GM18502 (cell line): ENCODE results near the gene PDE6A.

ENCODE experiments used
- ATAC-seq: cut with Tn5 transposase; IDR thresholded peaks from one replicate; pipeline ENCODE4 v1.9.1; 2021; ENCODE audit warnings: mild to moderate bottlenecking; ENCODE audit not compliant: unreplicated experiment, poor library complexity

The PDE6A gene

DNA sequence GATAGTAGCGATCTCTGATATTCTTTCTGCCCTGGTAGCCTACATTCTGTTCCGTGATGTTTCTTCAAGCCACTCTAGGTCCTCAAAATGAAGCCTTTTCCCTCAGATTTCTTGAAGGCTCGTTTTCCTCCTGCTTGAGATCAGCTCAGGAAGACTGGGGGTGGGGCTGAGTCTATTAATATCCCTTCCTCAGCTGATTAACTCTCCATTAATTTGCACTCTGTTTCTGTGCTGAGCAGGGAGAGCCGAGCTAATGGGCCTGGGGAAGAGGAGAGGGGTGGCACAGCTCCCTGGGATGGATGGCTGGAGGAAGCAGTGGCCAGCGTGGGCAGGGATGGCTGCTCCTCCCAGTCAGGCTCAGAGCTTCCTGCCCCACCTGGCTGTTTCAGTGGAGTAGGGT, 121.2 kb downstream of the PDE6A start:
- ATAC-seq = no peak

- ATAC-seq = no peak
Measured at GRCh38 chr5:149822301-149822700, 122.3 kb downstream of the PDE6A start.

DNA sequence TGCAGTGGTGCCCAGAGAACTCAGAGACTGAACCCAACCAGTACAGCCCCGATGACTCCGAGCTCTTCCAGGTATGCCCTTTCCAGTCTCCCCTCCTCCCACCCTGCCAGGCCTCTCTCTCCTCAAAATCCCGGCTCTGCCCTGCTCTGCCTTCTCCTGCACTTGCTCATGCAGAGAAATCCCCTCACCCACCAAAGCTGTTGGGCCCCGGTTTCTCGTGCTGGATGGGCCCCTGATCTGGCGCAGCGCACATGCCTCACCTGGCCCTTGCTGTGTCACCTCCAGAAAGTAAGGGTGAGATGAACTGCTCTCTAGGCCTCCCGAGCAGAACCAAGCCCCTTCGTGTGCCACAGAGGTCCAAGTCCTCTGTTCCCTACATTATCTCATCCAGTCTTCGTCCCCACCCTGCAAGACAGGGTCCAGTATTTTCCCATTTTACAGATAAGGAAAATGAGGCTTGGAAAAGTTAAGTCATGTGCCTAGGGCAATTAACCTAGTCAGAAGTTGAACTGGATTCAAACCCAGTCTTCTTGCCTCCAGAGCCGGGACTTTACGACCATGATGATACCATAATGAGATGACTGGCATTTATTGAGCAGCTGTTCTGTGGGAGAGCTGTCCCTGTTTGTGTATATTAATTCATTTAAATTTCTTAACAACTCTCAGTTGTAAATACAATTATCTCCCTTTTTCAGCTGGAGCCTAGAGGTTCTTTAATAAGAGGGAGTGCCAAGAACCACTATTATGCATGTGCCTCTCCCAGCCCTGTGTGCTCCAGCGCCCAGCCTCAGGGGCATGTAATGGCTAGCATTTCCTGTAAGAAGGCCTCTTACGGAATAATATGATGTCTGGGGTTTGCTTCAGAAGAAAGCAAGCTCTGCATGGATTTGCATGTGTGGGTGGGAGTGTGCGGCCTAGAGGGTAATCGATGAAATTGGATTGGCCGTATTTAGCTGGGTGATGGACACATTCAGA, 123.8 kb downstream of the PDE6A start:
- ATAC-seq = no peak

DNA sequence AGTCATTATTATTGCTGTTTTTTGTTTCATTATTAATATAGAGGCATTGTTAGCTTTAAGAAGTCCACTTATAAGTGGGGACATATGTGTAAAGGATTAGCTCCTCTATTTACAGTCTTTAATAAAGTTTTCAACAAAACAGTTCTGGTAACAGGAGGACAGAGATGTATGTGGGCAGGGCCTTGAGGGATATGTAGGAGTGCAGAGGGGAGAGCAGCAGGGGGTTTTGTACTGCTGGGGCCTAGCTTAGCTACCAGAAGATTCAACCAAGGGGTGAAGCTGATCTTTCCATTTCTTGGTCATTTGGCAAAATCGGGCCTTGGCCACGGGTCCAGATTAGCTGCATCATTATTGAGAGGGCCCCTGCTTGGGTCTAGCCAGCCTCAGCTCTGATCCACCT, 124.6 kb downstream of the PDE6A start:
- no peak for ATAC-seq

GRCh38 chr5:149818116-149818515, 126.5 kb downstream of the PDE6A start:
- ATAC-seq = no peak

DNA sequence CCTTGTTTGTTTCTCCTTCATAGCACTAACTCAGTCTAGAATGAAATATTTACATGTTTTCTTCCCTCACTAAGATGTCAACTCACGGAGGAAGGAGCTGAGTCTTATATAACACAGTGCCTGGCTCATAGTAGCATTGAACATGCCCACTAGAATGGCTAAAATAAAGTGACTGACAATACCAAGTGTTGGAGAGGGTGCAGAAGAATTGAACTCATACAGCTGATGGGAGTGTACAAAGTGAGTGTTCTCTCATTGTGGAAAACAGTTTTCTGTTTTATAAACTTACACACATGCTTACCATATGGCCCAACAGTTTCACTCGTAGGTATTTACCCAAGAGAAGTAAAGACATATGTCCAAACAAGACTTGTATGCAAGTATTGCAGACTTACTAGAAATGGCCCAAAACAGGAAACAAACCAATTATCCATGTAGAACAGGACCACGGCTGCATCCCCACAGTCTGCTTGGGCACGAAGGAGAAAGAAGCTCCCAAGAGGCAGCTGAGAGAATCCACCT, 127.0 kb downstream of the PDE6A start:
- ATAC-seq = no peak

- no peak for ATAC-seq
Measured at GRCh38 chr5:149816661-149817060, 127.9 kb downstream of the PDE6A start.

DNA sequence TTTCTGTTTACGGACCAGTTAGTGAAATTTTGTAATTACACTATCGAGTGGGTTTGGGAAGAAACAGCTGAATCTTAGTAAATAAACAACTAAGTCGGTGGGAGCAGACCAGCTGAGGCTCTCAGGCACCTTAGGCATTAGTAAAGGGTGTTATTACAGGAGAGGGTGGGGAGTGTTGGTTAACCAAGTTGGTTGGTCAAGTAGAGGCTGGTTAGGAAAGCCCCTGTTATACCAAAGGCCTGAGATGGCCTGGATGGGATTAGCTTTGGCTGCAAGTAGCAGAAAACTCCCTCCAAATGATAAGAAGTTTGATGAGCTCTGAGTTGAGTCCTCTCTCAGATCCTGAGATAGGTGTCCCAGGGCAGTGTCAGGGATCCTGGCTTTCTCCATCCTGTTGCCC, 133.1 kb downstream of the PDE6A start:
- ATAC-seq = no peak

DNA sequence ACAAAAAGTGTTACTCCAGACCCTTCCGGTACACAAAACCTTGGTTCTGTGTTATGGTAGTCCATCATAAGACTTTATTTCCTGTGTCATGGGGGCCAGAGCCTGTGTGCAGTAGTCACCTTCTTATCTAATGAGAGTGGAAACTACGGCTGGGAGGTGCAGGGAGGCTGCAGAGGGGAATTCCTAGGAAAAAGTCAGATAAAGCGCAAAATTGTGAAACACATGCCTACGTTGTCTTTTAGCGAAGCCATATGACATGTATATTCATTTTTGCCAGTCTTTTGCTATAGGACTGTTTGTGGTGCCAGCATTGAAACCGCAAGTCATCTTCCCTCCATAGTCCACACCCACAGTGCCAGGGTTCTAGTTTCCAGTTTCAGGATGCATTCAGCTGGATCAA, 133.7 kb downstream of the PDE6A start:
- ATAC-seq = no peak

- ATAC-seq = no peak
Measured at GRCh38 chr5:149809931-149810691, 134.5 kb downstream of the PDE6A start.

DNA sequence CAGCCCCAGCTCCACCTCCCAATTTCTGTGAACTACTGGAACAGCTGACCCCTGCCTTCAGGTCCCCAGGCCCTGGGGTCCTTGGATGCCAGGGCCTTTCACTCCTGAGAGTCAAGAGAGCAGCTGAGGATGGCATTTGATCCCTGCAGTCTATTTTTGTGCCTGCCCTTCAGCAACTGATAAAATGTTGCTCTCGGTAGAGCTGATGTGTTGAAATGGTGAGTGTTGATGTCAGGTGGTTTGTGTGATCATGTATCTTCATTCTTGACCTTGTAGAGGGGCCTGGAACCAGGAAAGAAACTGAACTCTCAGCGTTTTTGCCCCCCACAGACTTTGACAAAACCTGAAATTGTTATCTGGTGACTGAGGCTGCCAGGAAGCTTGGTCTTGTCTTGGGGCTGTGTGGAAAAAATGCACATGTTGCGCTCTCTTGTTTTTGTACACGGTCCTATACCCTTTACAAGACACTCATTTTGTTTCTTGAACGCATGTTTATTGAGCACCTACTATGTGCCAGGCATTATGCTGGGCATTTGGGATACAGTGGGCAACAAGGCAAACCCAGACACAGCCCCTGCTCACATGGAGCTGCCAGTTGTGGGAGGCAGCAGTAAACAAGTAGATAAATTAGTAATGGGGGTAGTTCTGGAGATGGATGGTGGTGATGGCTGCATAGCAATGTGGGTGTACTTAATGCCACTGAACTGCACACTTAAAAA, 136.2 kb downstream of the PDE6A start:
- no peak for ATAC-seq
